PC-9 (cell line): ENCODE measurements around the gene CUL4B.

Source experiments
- EZH2 ChIP-seq: fragments of 200-600 bp; sonication (generic); IDR thresholded peaks from 2 replicates; pipeline ENCODE4 v1.8.0; 2017; ENCODE audit warnings: antibody characterized with exemption, low read depth
- TF ChIP-seq, protein P1 (sequence below): fragments of 200-600 bp; sonication (generic); conservative IDR thresholded peaks from 2 replicates; pipeline ENCODE4 v1.6.1; 2017; ENCODE audit warnings: mixed run types, antibody characterized with exemption, mild to moderate bottlenecking, moderate library complexity

GRCh38 chrX:120476714-120477113 lies 84.0 kb downstream of the CUL4B start:
- TF ChIP-seq, protein P1, sequence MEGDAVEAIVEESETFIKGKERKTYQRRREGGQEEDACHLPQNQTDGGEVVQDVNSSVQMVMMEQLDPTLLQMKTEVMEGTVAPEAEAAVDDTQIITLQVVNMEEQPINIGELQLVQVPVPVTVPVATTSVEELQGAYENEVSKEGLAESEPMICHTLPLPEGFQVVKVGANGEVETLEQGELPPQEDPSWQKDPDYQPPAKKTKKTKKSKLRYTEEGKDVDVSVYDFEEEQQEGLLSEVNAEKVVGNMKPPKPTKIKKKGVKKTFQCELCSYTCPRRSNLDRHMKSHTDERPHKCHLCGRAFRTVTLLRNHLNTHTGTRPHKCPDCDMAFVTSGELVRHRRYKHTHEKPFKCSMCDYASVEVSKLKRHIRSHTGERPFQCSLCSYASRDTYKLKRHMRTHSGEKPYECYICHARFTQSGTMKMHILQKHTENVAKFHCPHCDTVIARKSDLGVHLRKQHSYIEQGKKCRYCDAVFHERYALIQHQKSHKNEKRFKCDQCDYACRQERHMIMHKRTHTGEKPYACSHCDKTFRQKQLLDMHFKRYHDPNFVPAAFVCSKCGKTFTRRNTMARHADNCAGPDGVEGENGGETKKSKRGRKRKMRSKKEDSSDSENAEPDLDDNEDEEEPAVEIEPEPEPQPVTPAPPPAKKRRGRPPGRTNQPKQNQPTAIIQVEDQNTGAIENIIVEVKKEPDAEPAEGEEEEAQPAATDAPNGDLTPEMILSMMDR, result no peak
- TF ChIP-seq EZH2, result no peak
